Natural killer cell (primary cell): ENCODE data around the gene DOCK11. TPM values are rescaled to one million over a fixed set of nuclear protein-coding genes. Genes with fewer than 3 reads are reported as not detected.
A peak's percentile ranks its signal among the peaks of the same experiment; 100 is the strongest.

Experiments used
- ATAC-seq, 3 donors: fragments of 150-1000 bp in 2 of 3; fragments of 200-7000 bp in 1 of 3; cut with Tn5 transposase; 1 replicate in 1 of 3; 2 replicates in 2 of 3; pipeline ENCODE4 v1.10.0; 2021; ENCODE audit warnings: mild to moderate bottlenecking in 2 of 3, moderate library complexity in 2 of 3
- DNase-seq, 2 donors: peaks; one replicate each; pipeline versions ENCODE4 v3.0.0 to v3.0.0-alpha.2; 2013 to 2021; ENCODE audit warnings: mixed read lengths in 1 of 2
- H3K27ac ChIP-seq: one replicate; pipeline ENCODE4 v1.5.1; 2013; ENCODE audit warnings: mild to moderate bottlenecking, low read length
- H3K27me3 ChIP-seq: one replicate; pipeline ENCODE4 v1.6.1; 2013; ENCODE audit warnings: low read length; ENCODE audit not compliant: control insufficient read depth, insufficient read depth
- H3K36me3 ChIP-seq: one replicate; pipeline ENCODE4 v1.6.1; 2013; ENCODE audit warnings: low read length; ENCODE audit not compliant: control insufficient read depth, insufficient read depth
- H3K4me1 ChIP-seq: one replicate; pipeline ENCODE4 v1.6.1; 2013; ENCODE audit warnings: low read length; ENCODE audit not compliant: control insufficient read depth, insufficient read depth
- H3K4me3 ChIP-seq: one replicate; pipeline ENCODE4 v1.5.1; 2013; ENCODE audit warnings: low read length
- H3K9me3 ChIP-seq: one replicate; pipeline ENCODE4 v1.6.1; 2013; ENCODE audit warnings: low read length; ENCODE audit not compliant: control insufficient read depth, insufficient read depth
- H3K27ac Mint-ChIP-seq, 2 donors: one replicate each; pipeline ENCODE4 v1.8.0; 2022; ENCODE audit warnings: mild to moderate bottlenecking in 2 of 2, mixed read lengths in 2 of 2, moderate library complexity in 1 of 2
- H3K27me3 Mint-ChIP-seq, 2 donors: one replicate each; pipeline ENCODE4 v1.8.0; 2022; ENCODE audit warnings: low read depth in 2 of 2, mixed read lengths in 2 of 2
- H3K36me3 Mint-ChIP-seq: one replicate; pipeline ENCODE4 v1.8.0; 2022; ENCODE audit warnings: mixed read lengths
- H3K4me1 Mint-ChIP-seq, 2 donors: one replicate each; pipeline ENCODE4 v1.8.0; 2022; ENCODE audit warnings: mixed read lengths in 2 of 2
- H3K4me3 Mint-ChIP-seq: one replicate; pipeline ENCODE4 v1.8.0; 2022; ENCODE audit warnings: mild to moderate bottlenecking, moderate library complexity, mixed read lengths
- H3K9me3 Mint-ChIP-seq, 2 donors: one replicate each; pipeline ENCODE4 v1.8.0; 2022; ENCODE audit warnings: mixed read lengths in 2 of 2
- WGBS: methylation state at CpG from one replicate; pipeline ENCODE4 v1.1.7; 2013; ENCODE audit warnings: missing lambda C conversion rate; ENCODE audit not compliant: insufficient coverage; 5-methylcytosine and 5-hydroxymethylcytosine counted together
- intact Hi-C: fragments of 100-400 bp; cut with micrococcal nuclease; formaldehyde crosslinking; loops from one replicate; pipeline ENCODE4 v1.14.2; 2022
- total RNA-seq, 4 donors: library from RNA; stranded (reverse); fragments of 120-200 nt in 1 of 4; gene quantifications; one replicate each; pipeline versions ENCODE4 v1.2.3 to v1.2.4, GENCODE V29; 2013 to 2022
- TF ChIP-seq, protein P1 (sequence below): fragments of 200-600 bp; IDR thresholded peaks from one replicate; pipeline ENCODE4 v1.8.0; 2022; ENCODE audit warnings: antibody characterized with exemption

DOCK11 gene
- total RNA-seq, 3 donors from 2014 or later (not counting 1 experiment from before 2014, with no cell fraction given), result 108 to 130 (median 117) TPM

DNA sequence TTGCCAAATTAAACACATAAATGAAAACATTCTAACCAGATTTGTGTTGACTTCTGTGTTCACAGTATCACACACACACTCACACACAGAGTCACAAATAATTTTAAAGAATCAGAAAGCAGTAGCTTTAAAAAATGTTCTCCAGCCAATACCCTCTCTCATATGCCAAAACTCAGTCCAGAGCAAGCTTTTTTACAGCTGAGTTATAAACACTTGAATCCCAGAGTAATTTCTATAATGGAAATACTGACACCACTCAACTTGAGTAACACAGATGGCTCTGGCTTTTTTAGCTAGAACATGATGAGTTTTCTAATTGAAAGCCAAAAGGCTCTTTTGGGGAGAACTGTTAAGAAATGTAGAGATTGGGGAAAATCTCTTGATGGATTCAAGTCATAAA lies 100.8 kb downstream of the DOCK11 start:
- intact Hi-C loops, result no loop called here
- H3K9me3 ChIP-seq, result no peaks in the 10 kb centered on the region
- Mint-ChIP-seq H3K4me3 (no peak overlapping the region), H3K9me3 (no peaks in the 10 kb centered on the region), H3K27ac (peak overlapping the region in 1 of 2 donors; percentile 14), H3K36me3 (no peaks in the 10 kb centered on the region), H3K27me3 (no peaks in the 10 kb centered on the region), H3K4me1 (peaks cover 0 to 14% of the 10 kb centered on the region in 2 donors)
- no peak overlapping the region for H3K27ac ChIP-seq
- no peaks in the 10 kb centered on the region for H3K27me3 ChIP-seq
- no peak overlapping the region for H3K4me3 ChIP-seq
- TF ChIP-seq, protein P1, sequence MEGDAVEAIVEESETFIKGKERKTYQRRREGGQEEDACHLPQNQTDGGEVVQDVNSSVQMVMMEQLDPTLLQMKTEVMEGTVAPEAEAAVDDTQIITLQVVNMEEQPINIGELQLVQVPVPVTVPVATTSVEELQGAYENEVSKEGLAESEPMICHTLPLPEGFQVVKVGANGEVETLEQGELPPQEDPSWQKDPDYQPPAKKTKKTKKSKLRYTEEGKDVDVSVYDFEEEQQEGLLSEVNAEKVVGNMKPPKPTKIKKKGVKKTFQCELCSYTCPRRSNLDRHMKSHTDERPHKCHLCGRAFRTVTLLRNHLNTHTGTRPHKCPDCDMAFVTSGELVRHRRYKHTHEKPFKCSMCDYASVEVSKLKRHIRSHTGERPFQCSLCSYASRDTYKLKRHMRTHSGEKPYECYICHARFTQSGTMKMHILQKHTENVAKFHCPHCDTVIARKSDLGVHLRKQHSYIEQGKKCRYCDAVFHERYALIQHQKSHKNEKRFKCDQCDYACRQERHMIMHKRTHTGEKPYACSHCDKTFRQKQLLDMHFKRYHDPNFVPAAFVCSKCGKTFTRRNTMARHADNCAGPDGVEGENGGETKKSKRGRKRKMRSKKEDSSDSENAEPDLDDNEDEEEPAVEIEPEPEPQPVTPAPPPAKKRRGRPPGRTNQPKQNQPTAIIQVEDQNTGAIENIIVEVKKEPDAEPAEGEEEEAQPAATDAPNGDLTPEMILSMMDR, result no peak
- no peak for DNase-seq
- H3K4me1 ChIP-seq, result no peaks in the 10 kb centered on the region
- ATAC-seq, result no peak
- H3K36me3 ChIP-seq, result peaks cover 51% of the 10 kb centered on the region

DNA sequence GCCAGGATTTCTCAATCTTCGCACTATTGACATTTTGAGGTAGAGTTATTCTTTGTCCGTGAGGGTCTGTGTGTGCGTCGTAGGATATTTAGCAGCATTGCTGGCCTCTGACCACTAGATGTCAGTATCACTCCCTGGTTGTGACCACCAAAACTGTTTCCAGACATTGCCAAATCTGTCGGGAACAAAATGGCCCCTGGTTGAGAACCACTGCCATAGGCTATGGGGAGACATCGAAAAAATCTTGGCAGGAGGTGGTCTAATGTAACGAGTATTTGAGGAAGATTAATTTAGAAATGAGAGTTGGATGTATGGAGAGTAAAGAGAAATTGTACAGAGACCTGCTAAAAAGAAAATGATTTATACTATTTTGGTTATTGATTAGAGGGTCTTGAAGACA lies 108.4 kb downstream of the DOCK11 start:
- H3K27me3 Mint-ChIP-seq, result no peaks in the 10 kb centered on the region
- peak; percentile 69 to 83 (median 69) for ATAC-seq
- Histone ChIP-seq H3K9me3 (no peaks in the 10 kb centered on the region), H3K4me1 (no peaks in the 10 kb centered on the region), H3K4me3 (no peak overlapping the region), H3K36me3 (peaks cover 31% of the 10 kb centered on the region), H3K27me3 (no peaks in the 10 kb centered on the region), H3K27ac (no peak overlapping the region)
- TF ChIP-seq, protein P1, result peak; percentile 66
- H3K4me1 Mint-ChIP-seq, result peaks cover 8 to 21% of the 10 kb centered on the region in 2 donors
- H3K36me3 Mint-ChIP-seq, result no peaks in the 10 kb centered on the region
- intact Hi-C loops, result loop anchor here (10.0 kb wide), 1 partner anchor 201 kb away; no protein-coding TSS in a partner anchor
- H3K9me3 Mint-ChIP-seq, result no peaks in the 10 kb centered on the region
- H3K4me3 Mint-ChIP-seq, result no peak overlapping the region
- WGBS, result 52% methylated on average over 7 of the region's 7 CpGs
- peak overlapping the region; percentile 45 to 85 for H3K27ac Mint-ChIP-seq
- DNase-seq, result peak; percentile 14 to 68

DNA sequence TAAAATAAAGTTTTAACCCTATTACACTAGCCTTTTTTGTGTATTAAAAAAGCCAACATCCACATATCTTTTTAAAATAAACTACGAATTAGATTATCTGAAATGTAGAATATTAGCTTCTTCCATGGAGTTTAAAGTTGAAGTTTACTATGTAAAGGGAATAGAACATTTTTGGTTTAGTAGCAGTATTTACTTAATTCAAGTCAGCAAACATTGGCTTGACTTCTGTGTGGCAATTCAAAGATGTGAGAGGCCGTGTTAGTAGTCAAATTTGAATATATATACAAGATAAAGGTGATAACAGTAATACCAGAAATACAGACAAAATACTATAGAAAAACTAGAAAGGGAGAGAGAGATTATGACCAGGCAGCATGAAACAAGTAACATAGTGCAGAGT lies 116.7 kb downstream of the DOCK11 start:
- H3K27ac Mint-ChIP-seq, result peak overlapping the region in 1 of 2 donors; percentile 63
- ATAC-seq (no peak), DNase-seq (no peak)
- peaks cover 84% of the 10 kb centered on the region for H3K36me3 ChIP-seq
- H3K9me3 Mint-ChIP-seq, result no peaks in the 10 kb centered on the region
- no peaks in the 10 kb centered on the region for H3K4me1 ChIP-seq
- intact Hi-C loops, result no loop called here
- peaks cover 0 to 9% of the 10 kb centered on the region in 2 donors for H3K4me1 Mint-ChIP-seq
- no CpG with 5 or more reads among the region's 2 CpGs for WGBS
- H3K27me3 ChIP-seq, result no peaks in the 10 kb centered on the region
- no peaks in the 10 kb centered on the region for H3K27me3 Mint-ChIP-seq
- no peaks in the 10 kb centered on the region for H3K36me3 Mint-ChIP-seq
- no peak overlapping the region for H3K4me3 Mint-ChIP-seq
- H3K9me3 ChIP-seq, result no peaks in the 10 kb centered on the region
- no peak overlapping the region for H3K27ac ChIP-seq
- no peak overlapping the region for H3K4me3 ChIP-seq
- TF ChIP-seq, protein P1, result no peak

DNA sequence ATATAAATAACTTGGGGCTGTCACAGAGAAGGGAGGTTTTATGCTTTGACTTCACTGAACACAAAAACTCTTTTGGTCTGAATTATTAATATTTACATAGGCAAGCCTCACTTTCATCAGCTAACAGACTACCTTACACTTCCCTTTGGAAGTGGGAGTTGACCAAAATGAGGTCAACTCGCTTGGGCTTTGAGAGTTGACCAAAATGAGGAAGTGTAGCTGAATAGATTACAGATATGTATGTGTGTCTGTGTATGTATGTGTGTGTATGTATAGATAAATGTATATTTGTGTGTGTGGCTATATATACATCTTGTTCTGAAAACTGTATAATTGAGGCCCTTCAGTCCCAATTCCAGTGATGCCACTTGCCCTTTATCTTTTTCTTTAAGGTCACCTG lies 118.5 kb downstream of the DOCK11 start:
- H3K9me3 Mint-ChIP-seq, result no peaks in the 10 kb centered on the region
- H3K4me3 Mint-ChIP-seq, result no peak overlapping the region
- peak overlapping the region in 1 of 2 donors; percentile 63 for H3K27ac Mint-ChIP-seq
- no peak for DNase-seq
- ATAC-seq, result no peak
- 67% methylated on average over 1 of the region's 1 CpG for WGBS
- Histone ChIP-seq H3K27ac (no peak overlapping the region), H3K9me3 (no peaks in the 10 kb centered on the region), H3K27me3 (no peaks in the 10 kb centered on the region), H3K4me1 (no peaks in the 10 kb centered on the region), H3K4me3 (no peak overlapping the region), H3K36me3 (peaks cover 75% of the 10 kb centered on the region)
- peaks cover 0 to 9% of the 10 kb centered on the region in 2 donors for H3K4me1 Mint-ChIP-seq
- TF ChIP-seq, protein P1, result no peak
- H3K36me3 Mint-ChIP-seq, result no peaks in the 10 kb centered on the region
- intact Hi-C loops, result no loop called here
- no peaks in the 10 kb centered on the region for H3K27me3 Mint-ChIP-seq
